ENCODE measurements around the gene OR2V2.

OR2V2 gene

DNA sequence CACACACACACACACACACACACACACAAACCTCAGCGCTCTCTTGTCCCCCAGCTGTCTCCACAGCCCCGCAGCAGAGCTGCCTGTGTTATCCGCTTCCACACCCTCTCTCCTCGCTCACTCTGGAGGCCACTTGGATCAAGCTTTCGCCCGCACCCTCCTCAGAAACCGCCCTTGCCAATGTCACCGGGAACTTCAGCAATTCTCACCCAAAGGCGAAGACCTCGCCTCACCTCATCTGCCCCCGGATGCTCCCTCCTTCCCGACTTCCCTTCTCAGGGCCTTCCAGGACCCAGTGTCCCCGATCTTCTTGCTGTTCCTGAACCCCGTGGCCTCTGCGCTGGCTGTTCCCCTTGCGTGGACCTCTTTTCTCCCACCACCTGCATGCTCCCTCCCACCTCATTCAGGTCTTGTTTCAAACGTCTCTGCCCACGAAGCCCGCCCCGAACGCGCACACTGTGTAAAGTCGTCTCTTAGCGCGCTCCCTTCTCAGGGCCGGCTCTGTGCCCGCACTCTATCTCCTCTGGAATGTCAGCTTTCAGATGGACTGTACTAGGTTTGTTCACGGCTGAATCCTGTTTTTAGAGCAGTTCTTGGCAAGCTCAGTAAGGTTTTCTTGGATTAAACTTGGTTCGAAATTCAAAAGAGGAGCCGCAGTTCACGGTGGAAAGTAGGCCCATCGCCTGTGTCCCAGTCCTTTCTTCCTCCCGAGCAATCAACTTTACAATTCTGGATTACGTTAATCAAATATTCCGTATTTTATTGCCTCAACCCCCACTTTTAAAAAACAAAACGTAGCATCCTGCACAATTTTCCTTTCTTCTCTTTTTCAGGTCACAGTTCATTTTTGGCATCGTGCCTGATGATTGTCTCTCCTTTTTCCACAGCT lies 58.6 kb downstream of the OR2V2 start:
- no peak for DNase-seq (ENCODE audit: low spot score)
- FAIRE-seq, result no peak

DNA sequence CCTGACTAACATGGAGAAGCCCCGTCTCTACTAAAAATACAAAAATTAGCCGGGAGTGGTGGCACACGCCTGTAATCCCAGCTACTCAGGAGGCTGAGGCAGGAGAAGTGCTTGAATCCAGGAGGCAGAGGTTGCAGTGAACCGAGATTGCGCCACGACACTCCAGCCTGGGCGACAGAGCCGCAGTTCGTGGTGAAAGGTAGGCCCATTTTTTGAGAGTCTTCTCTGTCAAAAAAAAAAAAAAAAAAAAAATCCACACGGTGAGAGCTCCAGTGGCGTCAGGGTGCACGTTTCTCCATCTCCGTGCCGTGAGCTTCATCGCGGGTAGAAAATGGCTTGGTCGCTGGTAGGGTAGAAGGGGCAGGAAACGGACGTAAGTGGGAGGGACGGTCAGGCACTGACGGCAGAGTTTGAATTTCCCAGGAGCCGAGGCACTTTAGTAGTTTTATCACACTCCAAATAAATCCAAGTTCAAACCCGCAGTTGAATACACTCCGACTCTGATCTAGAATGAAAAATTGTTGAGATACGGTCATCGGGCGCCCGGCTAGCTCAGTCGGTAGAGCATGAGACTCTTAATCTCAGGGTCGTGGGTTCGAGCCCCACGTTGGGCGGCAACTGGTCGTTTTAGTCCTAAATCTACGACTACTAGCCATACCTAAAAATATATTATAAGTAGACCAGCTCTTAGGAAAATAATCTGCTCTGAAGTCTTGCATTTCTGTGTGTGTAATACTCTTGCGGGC lies 60.0 kb downstream of the OR2V2 start:
- FAIRE-seq (no peak), DNase-seq (ENCODE audit: low spot score) (peak; percentile 54)

DNA sequence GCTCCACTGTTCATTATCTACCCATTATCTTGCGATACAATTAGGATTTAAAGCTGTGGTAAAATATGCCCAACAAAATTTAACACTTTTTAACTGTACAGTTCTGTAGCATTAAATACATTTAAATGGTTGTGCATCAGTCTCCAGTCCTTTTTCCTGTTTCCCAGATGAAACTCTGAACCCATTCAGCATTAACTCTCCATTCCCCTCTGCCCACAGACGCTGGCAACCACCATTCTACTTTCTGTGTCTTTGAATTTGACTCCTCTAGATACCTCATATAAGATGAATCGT lies 60.5 kb downstream of the OR2V2 start:
- DNase-seq (ENCODE audit: low spot score) (no peak), FAIRE-seq (no peak)
